ENCODE results near the gene VSTM1.

The VSTM1 gene

DNA sequence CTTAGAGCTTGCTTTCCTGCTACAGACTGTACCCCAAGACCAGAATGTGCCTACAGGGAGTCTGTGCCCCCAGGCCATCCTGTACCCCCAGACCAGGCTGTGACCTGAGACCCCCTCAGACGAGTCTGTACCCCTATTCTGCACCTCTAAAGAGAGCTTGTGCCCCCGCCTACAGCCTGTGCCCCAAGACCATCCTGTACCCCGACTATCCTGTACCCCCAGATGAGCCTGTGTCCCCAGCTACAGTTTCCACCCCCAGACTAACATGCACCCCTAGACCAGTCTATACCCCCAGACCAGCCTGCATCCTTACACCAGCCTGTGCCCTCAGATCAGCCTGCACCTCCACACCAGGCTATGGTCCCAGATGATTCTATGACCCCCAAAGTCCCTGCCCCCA lies 70.2 kb downstream of the VSTM1 start:
- no peak for TF ChIP-seq POLR2AphosphoS5 (IDR thresholded peaks at IDR 0.05; ENCODE audit: low read depth, low read length)
- TF ChIP-seq TAF1 (IDR thresholded peaks at IDR 0.05; ENCODE audit: borderline replicate concordance, insufficient read depth, low read length) = no peak
- TF ChIP-seq SIN3A (IDR thresholded peaks at IDR 0.05; ENCODE audit: borderline replicate concordance, insufficient read depth, low read length) = no peak
- no peak for TF ChIP-seq FOXP2 (optimal IDR thresholded peaks at IDR 0.05; ENCODE audit: borderline replicate concordance, extremely low read depth, extremely low read length, insufficient read depth)
- TF ChIP-seq REST (IDR thresholded peaks at IDR 0.05; ENCODE audit: insufficient read depth in 1 of 2, low read depth in 2 of 2, low read length in 2 of 2) = no peak

DNA sequence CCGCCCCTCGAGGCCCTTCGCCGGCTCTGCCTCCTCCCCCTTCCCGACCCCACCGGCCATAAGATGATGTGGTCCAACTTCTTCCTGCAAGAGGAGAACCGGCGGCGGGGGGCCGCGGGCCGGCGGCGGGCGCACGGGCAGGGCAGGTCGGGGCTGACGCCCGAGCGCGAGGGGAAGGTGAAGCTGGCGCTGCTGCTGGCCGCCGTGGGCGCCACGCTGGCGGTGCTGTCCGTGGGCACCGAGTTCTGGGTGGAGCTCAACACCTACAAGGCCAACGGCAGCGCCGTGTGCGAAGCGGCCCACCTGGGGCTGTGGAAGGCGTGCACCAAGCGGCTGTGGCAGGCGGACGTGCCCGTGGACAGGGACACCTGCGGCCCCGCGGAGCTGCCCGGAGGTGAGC lies 70.9 kb downstream of the VSTM1 start:
- TF ChIP-seq REST (IDR thresholded peaks at IDR 0.05; ENCODE audit: insufficient read depth in 1 of 2, low read depth in 2 of 2, low read length in 2 of 2) (no peak), POLR2AphosphoS5 (IDR thresholded peaks at IDR 0.05; ENCODE audit: low read depth, low read length) (no peak)

- TF ChIP-seq SIN3A (IDR thresholded peaks at IDR 0.05; ENCODE audit: borderline replicate concordance, insufficient read depth, low read length) (no peak), POLR2AphosphoS5 (IDR thresholded peaks at IDR 0.05; ENCODE audit: low read depth, low read length) (no peak), REST (IDR thresholded peaks at IDR 0.05; ENCODE audit: insufficient read depth in 1 of 2, low read depth in 2 of 2, low read length in 2 of 2) (no peak), TAF1 (IDR thresholded peaks at IDR 0.05; ENCODE audit: borderline replicate concordance, insufficient read depth, low read length) (no peak), FOXP2 (optimal IDR thresholded peaks at IDR 0.05; ENCODE audit: borderline replicate concordance, extremely low read depth, extremely low read length, insufficient read depth) (no peak)
Observed at GRCh38 chr19:53992211-53992610, 71.5 kb downstream of the VSTM1 start.

- TF ChIP-seq SIN3A (IDR thresholded peaks at IDR 0.05; ENCODE audit: borderline replicate concordance, insufficient read depth, low read length) (no peak), REST (IDR thresholded peaks at IDR 0.05; ENCODE audit: insufficient read depth in 1 of 2, low read depth in 2 of 2, low read length in 2 of 2) (no peak), TAF1 (IDR thresholded peaks at IDR 0.05; ENCODE audit: borderline replicate concordance, insufficient read depth, low read length) (no peak), FOXP2 (optimal IDR thresholded peaks at IDR 0.05; ENCODE audit: borderline replicate concordance, extremely low read depth, extremely low read length, insufficient read depth) (no peak), POLR2AphosphoS5 (IDR thresholded peaks at IDR 0.05; ENCODE audit: low read depth, low read length) (no peak)
Observed at GRCh38 chr19:53991224-53992113, 72.2 kb downstream of the VSTM1 start, which contains the start of gene CACNG6. TSS of gene CACNG6 (plus strand) at chr19:53991637. CDS start at chr19:53992878, 1,241 bp downstream.

Measured in PFSK-1 (cell line).